PC-3 (cell line): ENCODE results near the gene INAVA. TPM values are rescaled to one million over a fixed set of nuclear protein-coding genes. Genes with fewer than 3 reads are reported as not detected.
A peak's percentile ranks its signal among the peaks of the same experiment; 100 is the strongest.

Experiments used
- ATAC-seq: fragments of 200-7000 bp; cut with Tn5 transposase; 2 replicates; pipeline ENCODE4 v1.9.1; 2020; ENCODE audit warnings: mild to moderate bottlenecking, moderate library complexity
- BruUV-seq: library from RNA; stranded (reverse); fragments of 400-500 nt; replicated peaks from 2 replicates; lab custom pipeline; 2021; lab: Mats Ljungman, UMichigan
- CTCF ChIA-PET: fragments of 300-600 bp; sonication (Branson Sonifier 250); formaldehyde crosslinking; loops from one replicate; lab custom pipeline; 2022; ENCODE audit warnings: antibody characterized with exemption; lab: Charles Lee
- POLR2A ChIA-PET: fragments of 300-600 bp; sonication (Branson Sonifier 250); formaldehyde crosslinking; loops from one replicate; lab custom pipeline; 2022; ENCODE audit warnings: antibody characterized with exemption; ENCODE audit not compliant: unreplicated experiment; lab: Charles Lee
- DNase-seq: peaks from one replicate; pipeline ENCODE4 v3.0.0-alpha.2; 2015
- H2AFZ ChIP-seq: fragments of 300-600 bp; sonication (generic); 2 replicates; pipeline ENCODE4 v1.6.0; 2016; ENCODE audit warnings: antibody characterized with exemption, low read length
- H3F3A ChIP-seq: fragments of 300-600 bp; sonication (generic); one replicate; pipeline ENCODE4 v1.6.0; 2017; ENCODE audit warnings: antibody characterized with exemption, low read length, control low read depth, mild to moderate bottlenecking; ENCODE audit not compliant: unreplicated experiment
- H3K27ac ChIP-seq: fragments of 300-600 bp; sonication (generic); 2 replicates; pipeline ENCODE4 v1.5.1; 2016; ENCODE audit warnings: mild to moderate bottlenecking, low read length
- H3K27me3 ChIP-seq: fragments of 300-600 bp; sonication (generic); 2 replicates; pipeline ENCODE4 v1.6.1; 2016; ENCODE audit warnings: low read length, mixed read lengths
- H3K36me3 ChIP-seq: fragments of 300-600 bp; sonication (generic); 2 replicates; pipeline ENCODE4 v1.6.1; 2016; ENCODE audit warnings: low read depth, mixed run types, low read length, mixed read lengths
- H3K4me1 ChIP-seq: fragments of 300-600 bp; sonication (generic); 2 replicates; pipeline ENCODE4 v1.5.1; 2016; ENCODE audit warnings: low read length; ENCODE audit not compliant: insufficient read depth
- H3K4me2 ChIP-seq: fragments of 300-600 bp; sonication (generic); 2 replicates; pipeline ENCODE4 v1.6.0; 2016; ENCODE audit warnings: low read length
- H3K4me3 ChIP-seq: fragments of 300-600 bp; sonication (generic); 2 replicates; pipeline ENCODE4 v1.5.1; 2016; ENCODE audit warnings: mild to moderate bottlenecking, low read length, mixed read lengths
- H3K79me2 ChIP-seq: fragments of 300-600 bp; sonication (generic); 2 replicates; pipeline ENCODE4 v1.6.1; 2017; ENCODE audit warnings: low read length, mixed read lengths
- H3K9ac ChIP-seq: fragments of 300-600 bp; sonication (generic); 2 replicates; pipeline ENCODE4 v1.6.0; 2016; ENCODE audit warnings: mild to moderate bottlenecking, low read length
- H3K9me2 ChIP-seq: fragments of 300-600 bp; sonication (generic); replicated peaks from 2 replicates; pipeline ENCODE4 v1.6.1; 2016; ENCODE audit warnings: mixed run types, low read length, mixed read lengths
- H3K9me3 ChIP-seq: fragments of 300-600 bp; sonication (generic); 2 replicates; pipeline ENCODE4 v1.6.1; 2016; ENCODE audit warnings: low read length, mixed read lengths
- H4K20me1 ChIP-seq: fragments of 300-600 bp; sonication (generic); 2 replicates; pipeline ENCODE4 v1.6.1; 2016; ENCODE audit warnings: low read length, mixed read lengths
- CTCF ChIP-seq: fragments of 300-600 bp; sonication (generic); conservative IDR thresholded peaks from 2 replicates; pipeline ENCODE4 v1.5.1; 2017; ENCODE audit warnings: antibody characterized with exemption, low read depth, mild to moderate bottlenecking, low read length
- EZH2 ChIP-seq: fragments of 300-600 bp; sonication (generic); IDR thresholded peaks from one replicate; pipeline ENCODE4 v1.6.1; 2017; ENCODE audit warnings: antibody characterized with exemption, mild to moderate bottlenecking, low read length; ENCODE audit not compliant: unreplicated experiment
- EZH2phosphoT487 ChIP-seq: fragments of 300-600 bp; sonication (generic); IDR thresholded peaks from 2 replicates; pipeline ENCODE4 v1.6.1; 2018; ENCODE audit warnings: mild to moderate bottlenecking, antibody characterized with exemption, low read length, borderline replicate concordance
- intact Hi-C: fragments of 100-400 bp; cut with micrococcal nuclease; formaldehyde crosslinking; loops from 2 replicates; pipeline ENCODE4 v1.9.0; 2023
- total RNA-seq: library from RNA; depleted of rRNA; stranded (reverse); fragments of >200 nt; gene quantifications from 2 replicates; pipeline ENCODE4 v1.2.3, GENCODE V29; 2014

The INAVA gene
- total RNA-seq, 1 experiment from 2014 or later = 102 TPM

GRCh38 chr1:200949626-200950025 lies 54.9 kb downstream of the INAVA start:
- no peak overlapping the region for H2AFZ ChIP-seq
- no peak for DNase-seq
- TF ChIP-seq EZH2 = no peak
- TF ChIP-seq EZH2phosphoT487 = no peak
- TF ChIP-seq CTCF = no peak
- intact Hi-C loops = no loop called here
- no peak overlapping the region for H3K4me3 ChIP-seq
- no peaks in the 10 kb centered on the region for H3K36me3 ChIP-seq
- no peaks in the 10 kb centered on the region for H3K4me1 ChIP-seq
- H3K9me3 ChIP-seq = peaks cover 8% of the 10 kb centered on the region
- no peak overlapping the region for H3K9ac ChIP-seq
- H3F3A ChIP-seq = no peaks in the 10 kb centered on the region
- BruUV-seq = no TSS peak
- H3K4me2 ChIP-seq = no peak overlapping the region
- no peaks in the 10 kb centered on the region for H3K9me2 ChIP-seq
- H4K20me1 ChIP-seq = no peaks in the 10 kb centered on the region
- POLR2A ChIA-PET = no interaction called here
- peaks cover 40% of the 10 kb centered on the region for H3K27me3 ChIP-seq
- no peaks in the 10 kb centered on the region for H3K79me2 ChIP-seq
- ATAC-seq = no peak
- no peak overlapping the region for H3K27ac ChIP-seq
- CTCF ChIA-PET = no interaction called here

DNA sequence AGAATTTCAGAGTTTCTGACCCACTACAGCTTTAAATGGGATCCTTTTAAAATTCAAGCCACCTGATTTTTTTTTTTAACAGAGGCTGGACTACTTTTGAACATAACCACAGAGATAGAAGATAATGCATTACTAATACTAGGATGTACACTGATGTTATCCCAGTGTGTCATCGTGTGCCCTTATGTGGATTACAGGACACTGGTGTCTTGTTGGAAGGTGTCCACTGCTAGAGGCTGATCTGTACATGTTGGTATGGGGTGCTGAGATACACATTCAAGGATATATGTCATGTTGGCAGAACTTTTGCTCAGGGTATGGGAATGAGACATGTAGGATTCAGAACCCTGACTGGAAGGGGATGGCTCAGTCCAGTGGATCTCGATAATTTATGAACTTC lies 56.3 kb downstream of the INAVA start:
- Histone ChIP-seq H4K20me1 (no peaks in the 10 kb centered on the region), H3K4me1 (no peaks in the 10 kb centered on the region), H2AFZ (no peak overlapping the region), H3K4me3 (no peak overlapping the region), H3K9ac (no peak overlapping the region), H3K79me2 (no peaks in the 10 kb centered on the region), H3K27me3 (peaks cover 28% of the 10 kb centered on the region), H3K9me2 (no peaks in the 10 kb centered on the region), H3K9me3 (peaks cover 8% of the 10 kb centered on the region), H3F3A (no peaks in the 10 kb centered on the region), H3K4me2 (no peak overlapping the region), H3K36me3 (no peaks in the 10 kb centered on the region), H3K27ac (no peak overlapping the region)
- no TSS peak for BruUV-seq
- ChIA-PET CTCF (no interaction called here), POLR2A (no interaction called here)
- peak; percentile 47 for DNase-seq
- TF ChIP-seq EZH2 (no peak), CTCF (no peak), EZH2phosphoT487 (no peak)
- intact Hi-C loops = no loop called here
- ATAC-seq = peak; percentile 31

DNA sequence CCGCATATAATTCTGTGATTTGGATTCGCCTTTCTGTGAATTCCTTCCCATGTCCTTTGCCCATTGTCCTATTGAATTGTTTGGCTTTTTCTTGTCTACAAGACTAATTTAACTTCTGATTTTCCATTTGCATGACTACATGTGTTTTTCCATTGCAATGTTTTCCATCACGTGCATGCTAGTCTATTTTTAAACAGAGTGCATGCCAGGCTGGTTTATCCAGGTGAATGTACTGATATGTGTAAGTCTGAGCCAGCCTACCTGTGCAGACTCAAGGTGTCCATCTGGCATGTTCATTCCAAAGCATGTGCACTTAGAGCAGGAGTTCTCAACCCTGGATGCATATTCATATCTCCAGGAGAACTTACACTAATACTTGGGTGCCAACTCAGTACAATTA lies 59.7 kb downstream of the INAVA start:
- no peaks in the 10 kb centered on the region for H3K9me2 ChIP-seq
- no peaks in the 10 kb centered on the region for H4K20me1 ChIP-seq
- H3K4me3 ChIP-seq = no peak overlapping the region
- no peak overlapping the region for H3K27ac ChIP-seq
- intact Hi-C loops = no loop called here
- TF ChIP-seq CTCF (no peak), EZH2phosphoT487 (no peak), EZH2 (no peak)
- no peak overlapping the region for H3K9ac ChIP-seq
- H3K4me1 ChIP-seq = no peaks in the 10 kb centered on the region
- no peaks in the 10 kb centered on the region for H3F3A ChIP-seq
- H2AFZ ChIP-seq = no peak overlapping the region
- ATAC-seq = no peak
- BruUV-seq = no TSS peak
- no peaks in the 10 kb centered on the region for H3K36me3 ChIP-seq
- H3K4me2 ChIP-seq = no peak overlapping the region
- H3K9me3 ChIP-seq = no peaks in the 10 kb centered on the region
- CTCF ChIA-PET = interaction anchor here (0.7 kb wide), 1 partner anchor 64 kb away, joined by 4 read pairs; no protein-coding TSS in a partner anchor
- H3K27me3 ChIP-seq = peaks cover 21% of the 10 kb centered on the region
- H3K79me2 ChIP-seq = no peaks in the 10 kb centered on the region
- POLR2A ChIA-PET = interaction anchor here (0.6 kb wide), 1 partner anchor 25 kb away, joined by 3 read pairs; no protein-coding TSS in a partner anchor
- no peak for DNase-seq
